LoVo (cell line): ENCODE results near the gene KLHL4.
"Not testable (repeated sequence)": the region's sequence is repeated elsewhere in the genome, so short reads cannot be mapped to it uniquely, and the experiment has no call there.

ENCODE experiments used
- DNase-seq: peaks from one replicate; pipeline ENCODE4 v3.0.0-alpha.2; 2016; ENCODE audit warnings: low spot score

KLHL4 gene

GRCh38 chrX:87664381-87664780, 146.8 kb downstream of the KLHL4 start:
- DNase-seq = peak; percentile 2

GRCh38 chrX:87679849-87680248, 162.2 kb downstream of the KLHL4 start:
- DNase-seq = no peak

DNA sequence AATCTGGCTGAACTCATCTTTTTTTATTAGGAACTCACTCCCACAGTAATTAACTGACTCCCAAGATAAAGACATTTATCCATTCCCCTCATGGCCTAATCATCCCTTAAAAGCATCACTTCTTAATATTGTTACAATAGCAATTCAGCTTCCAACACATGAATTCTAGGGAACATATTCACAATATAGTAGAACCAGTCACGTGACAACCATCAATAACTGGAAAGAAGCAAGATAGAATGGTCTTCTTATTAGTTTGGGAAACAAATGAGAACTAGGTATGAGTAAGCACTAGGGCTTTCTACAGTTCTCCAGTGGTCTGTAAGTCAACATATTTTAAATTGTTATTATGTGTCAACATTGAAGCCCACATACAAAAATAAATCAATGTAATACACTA, 170.1 kb downstream of the KLHL4 start:
- no peak for DNase-seq

- not testable (repeated sequence) for DNase-seq
Observed at GRCh38 chrX:87688113-87688748, 170.6 kb downstream of the KLHL4 start.

DNA sequence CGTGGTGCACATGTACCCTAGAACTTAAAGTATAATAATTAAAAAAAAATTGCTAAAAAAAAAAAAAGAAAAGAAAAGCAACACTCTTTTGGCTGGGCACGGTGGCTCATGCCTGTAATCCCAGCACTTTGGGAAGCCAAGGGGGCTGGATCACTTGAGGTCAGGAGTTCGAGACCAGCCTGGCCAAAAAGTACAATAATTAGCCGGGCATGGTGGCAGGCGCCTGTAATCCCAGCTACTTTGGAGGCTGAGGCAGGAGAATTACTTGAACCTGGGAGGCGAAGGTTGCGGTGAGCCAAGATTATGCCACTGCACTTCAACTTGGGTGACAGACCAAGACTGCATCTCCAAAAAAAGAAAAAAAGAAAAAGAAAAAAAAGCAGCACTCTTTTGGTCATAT, 171.6 kb downstream of the KLHL4 start:
- DNase-seq = not testable (repeated sequence)

DNA sequence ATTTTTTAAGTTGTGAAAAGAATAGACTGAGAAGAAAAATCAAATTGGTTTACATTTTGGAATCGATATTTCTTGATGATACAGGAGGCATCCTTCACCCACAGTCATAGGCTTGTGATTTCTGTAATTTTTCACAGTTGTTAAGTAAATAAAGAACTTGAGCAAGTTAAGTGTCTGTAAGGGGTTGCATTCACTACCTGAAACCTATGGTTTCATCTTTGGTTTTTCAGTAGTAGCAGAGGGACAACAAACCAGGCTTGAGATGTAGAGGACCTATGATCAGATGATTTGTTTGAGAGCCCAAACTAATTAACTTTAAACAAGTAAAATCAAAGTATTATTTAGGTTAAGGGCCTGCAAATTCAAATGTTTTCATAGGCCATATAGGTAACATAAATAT, 175.6 kb downstream of the KLHL4 start:
- DNase-seq = no peak

- no peak for DNase-seq
Observed at GRCh38 chrX:87697409-87697808, 179.8 kb downstream of the KLHL4 start.

- no peak for DNase-seq
Observed at GRCh38 chrX:87702795-87703194, 185.2 kb downstream of the KLHL4 start.

DNA sequence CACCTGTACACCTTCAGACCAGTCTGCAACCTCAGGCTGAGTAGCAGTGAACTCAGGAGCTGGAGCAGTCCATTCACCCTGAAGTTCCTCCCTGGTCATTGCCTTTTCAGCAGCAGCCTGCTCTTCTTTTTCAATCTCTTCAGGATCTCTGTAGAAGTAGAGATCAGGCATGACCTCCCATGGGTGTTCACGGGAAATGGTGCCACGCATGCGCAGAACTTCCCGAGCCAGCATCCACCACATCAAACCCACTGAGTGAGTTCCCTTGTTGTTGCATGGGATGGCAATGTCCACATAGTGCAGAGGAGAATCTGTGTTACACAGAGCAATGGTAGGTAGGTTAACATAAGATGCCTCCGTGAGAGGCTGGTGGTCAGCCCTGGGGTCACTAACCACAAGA, 185.9 kb downstream of the KLHL4 start:
- DNase-seq = not testable (repeated sequence)

DNA sequence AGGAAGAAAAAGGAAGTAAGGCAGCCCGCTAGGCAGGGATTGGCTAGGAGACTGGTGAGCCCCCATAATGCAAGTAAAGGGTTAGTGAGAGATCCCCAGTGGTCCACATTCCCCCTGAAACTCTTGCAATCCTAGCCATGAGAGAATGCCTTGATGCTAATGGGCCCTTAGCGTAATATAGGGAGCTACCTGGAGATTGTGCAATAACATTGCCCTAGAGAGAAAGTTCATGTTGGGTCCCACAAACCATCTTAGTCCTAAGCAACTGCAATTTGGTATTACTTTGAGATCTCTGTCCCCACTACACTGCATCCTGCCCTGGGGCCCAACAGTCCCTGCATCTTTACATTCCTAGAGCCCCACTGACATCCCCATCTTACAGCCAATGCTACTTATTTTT, 188.5 kb downstream of the KLHL4 start:
- DNase-seq = no peak

DNA sequence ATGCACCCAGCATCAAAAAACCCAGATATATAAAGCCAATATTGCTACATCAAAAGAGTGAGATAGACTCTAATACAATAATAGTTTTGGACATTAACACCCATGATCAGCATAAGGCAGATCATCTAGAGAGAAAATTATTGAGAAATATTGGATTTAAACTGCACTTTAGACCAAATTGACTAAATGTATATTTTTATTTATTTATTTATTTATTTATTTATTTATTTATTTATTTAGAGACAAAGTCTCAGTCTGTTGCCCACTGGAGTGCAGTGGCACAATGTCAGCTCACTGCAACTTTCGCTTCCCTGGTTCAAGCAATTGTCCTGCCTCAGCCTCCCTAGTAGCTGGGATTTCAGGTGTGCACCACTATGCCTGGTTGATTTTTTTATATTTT, 193.0 kb downstream of the KLHL4 start:
- no peak for DNase-seq
